CD14-positive monocyte (primary cell): ENCODE data around the gene PPP4R3B. TPM values are rescaled to one million over a fixed set of nuclear protein-coding genes. Genes with fewer than 3 reads are reported as not detected.
"Not testable (repeated sequence)": the region's sequence is repeated elsewhere in the genome, so short reads cannot be mapped to it uniquely, and the experiment has no call there.

Experiments
- DNase-seq, 3 donors: peaks; one replicate each; pipeline ENCODE4 v3.0.0-alpha.2; 2011 to 2022
- H2AFZ ChIP-seq: 2 replicates; pipeline ENCODE4 v1.6.0; 2012; ENCODE audit warnings: mild to moderate bottlenecking, low read depth, low read length, inconsistent platforms; ENCODE audit not compliant: insufficient read depth, poor library complexity, severe bottlenecking
- H3K27ac ChIP-seq, 2 donors: 1 replicate in 1 of 2; 2 replicates in 1 of 2; pipeline ENCODE4 v1.5.1; 2012 to 2013; ENCODE audit warnings: low read length in 2 of 2, control low read depth in 1 of 2, inconsistent platforms in 1 of 2, low read depth in 1 of 2, mild to moderate bottlenecking in 1 of 2
- H3K27me3 ChIP-seq, 2 donors: one replicate each; pipeline versions ENCODE4 v1.6.0 to v1.6.1; 2011 to 2013; ENCODE audit warnings: low read length in 2 of 2; ENCODE audit not compliant: control insufficient read depth in 2 of 2, insufficient read depth in 2 of 2
- H3K36me3 ChIP-seq, 2 donors: replicated peaks in 1 of 2; 1 replicate in 1 of 2; 2 replicates in 1 of 2; pipeline versions ENCODE4 v1.5.1 to v1.6.1; 2012 to 2013; ENCODE audit warnings: low read length in 2 of 2, control low read depth in 1 of 2, inconsistent platforms in 1 of 2, mild to moderate bottlenecking in 1 of 2; ENCODE audit not compliant: insufficient read depth in 2 of 2, control insufficient read depth in 1 of 2
- H3K4me1 ChIP-seq, 2 donors: 1 replicate in 1 of 2; 2 replicates in 1 of 2; pipeline versions ENCODE4 v1.5.1 to v1.6.1; 2012 to 2013; ENCODE audit warnings: low read length in 2 of 2, control low read depth in 1 of 2, inconsistent platforms in 1 of 2, mild to moderate bottlenecking in 1 of 2, moderate library complexity in 1 of 2; ENCODE audit not compliant: insufficient read depth in 2 of 2, control insufficient read depth in 1 of 2
- H3K4me2 ChIP-seq: replicated peaks from 2 replicates; pipeline ENCODE3; 2012; ENCODE audit warnings: low read length, moderate library complexity, mild to moderate bottlenecking; ENCODE audit not compliant: poor library complexity, severe bottlenecking; ENCODE audit errors: extremely low read depth
- H3K4me3 ChIP-seq, 3 experiments: fragments of 200-600 bp in 1 of 3; sonication (generic) in 1 of 3; replicated peaks in 1 of 3; 1 replicate in 2 of 3; 2 replicates in 1 of 3; pipeline ENCODE4 v1.5.1; 2011 to 2013; ENCODE audit warnings: low read length in 3 of 3, mild to moderate bottlenecking in 3 of 3, control low read depth in 2 of 3, low read depth in 2 of 3, inconsistent platforms in 1 of 3, moderate library complexity in 1 of 3
- H3K79me2 ChIP-seq: 2 replicates; pipeline ENCODE4 v1.6.0; 2012; ENCODE audit warnings: mild to moderate bottlenecking, control low read depth, inconsistent platforms, low read length, moderate library complexity; ENCODE audit not compliant: insufficient read depth
- H3K9ac ChIP-seq: 2 replicates; pipeline ENCODE4 v1.6.0; 2017; ENCODE audit warnings: low read length, mild to moderate bottlenecking; ENCODE audit not compliant: insufficient read depth, poor library complexity, severe bottlenecking
- H3K9me3 ChIP-seq, 2 donors: replicated peaks in 1 of 2; 1 replicate in 1 of 2; 2 replicates in 1 of 2; pipeline versions ENCODE4 v1.5.1 to v1.6.1; 2012 to 2013; ENCODE audit warnings: low read length in 2 of 2, control low read depth in 1 of 2; ENCODE audit not compliant: control insufficient read depth in 1 of 2, insufficient read depth in 1 of 2
- H4K20me1 ChIP-seq: 2 replicates; pipeline ENCODE4 v1.6.0; 2012; ENCODE audit warnings: mild to moderate bottlenecking, low read length, control low read depth, moderate library complexity; ENCODE audit not compliant: insufficient read depth
- H3K27ac Mint-ChIP-seq, 7 donors: one replicate each; pipeline ENCODE4 v1.8.0; 2020; ENCODE audit warnings: mild to moderate bottlenecking in 7 of 7, mixed read lengths in 7 of 7, moderate library complexity in 6 of 7, inconsistent platforms in 2 of 7
- H3K27me3 Mint-ChIP-seq, 3 donors: one replicate each; pipeline ENCODE4 v1.8.0; 2021 to 2022; ENCODE audit warnings: low read depth in 3 of 3, mild to moderate bottlenecking in 3 of 3, mixed read lengths in 3 of 3, moderate library complexity in 3 of 3, inconsistent platforms in 1 of 3
- H3K36me3 Mint-ChIP-seq, 2 donors: one replicate each; pipeline ENCODE4 v1.8.0; 2020; ENCODE audit warnings: mixed read lengths in 2 of 2, inconsistent platforms in 1 of 2, mild to moderate bottlenecking in 1 of 2
- H3K4me1 Mint-ChIP-seq: one replicate; pipeline ENCODE4 v1.8.0; 2020; ENCODE audit warnings: mild to moderate bottlenecking, mixed read lengths
- H3K4me3 Mint-ChIP-seq, 2 donors: one replicate each; pipeline ENCODE4 v1.8.0; 2020; ENCODE audit warnings: mild to moderate bottlenecking in 2 of 2, mixed read lengths in 2 of 2, moderate library complexity in 1 of 2
- H3K9me3 Mint-ChIP-seq, 7 donors: one replicate each; pipeline ENCODE4 v1.8.0; 2020 to 2022; ENCODE audit warnings: mixed read lengths in 7 of 7, mild to moderate bottlenecking in 6 of 7, moderate library complexity in 6 of 7, inconsistent platforms in 2 of 7
- WGBS: methylation state at CpG from one replicate; pipeline ENCODE4 v1.1.5; 2013; ENCODE audit warnings: missing lambda C conversion rate; ENCODE audit not compliant: insufficient coverage; 5-methylcytosine and 5-hydroxymethylcytosine counted together
- intact Hi-C, 2 donors: fragments of 100-400 bp; cut with micrococcal nuclease; formaldehyde crosslinking; loops; one replicate each; pipeline versions ENCODE4 v1.15.0 to v1.15.1; 2023
- polyA plus RNA-seq, 3 donors: library from polyadenylated mRNA; depleted of rRNA in 1 of 3; unstranded in 2 of 3; stranded (reverse) in 1 of 3; fragments of 300-500 nt in 2 of 3; fragments of >200 nt in 1 of 3; fragmentation: Illumina TruSeq in 2 of 3; gene quantifications; 1 replicate in 2 of 3; 2 replicates in 1 of 3; pipeline ENCODE4 v1.2.3, GENCODE V29; 2012 to 2021
- TF ChIP-seq, protein P1 (sequence below): fragments of 200-600 bp; IDR thresholded peaks from one replicate; pipeline ENCODE4 v1.8.0; 2022; ENCODE audit warnings: antibody characterized with exemption, mild to moderate bottlenecking

Gene PPP4R3B
- polyA plus RNA-seq, 3 donors = 13.3 to 41.1 (median 30.2) TPM

- no peak overlapping the region for H3K9ac ChIP-seq
- Mint-ChIP-seq H3K27ac (no peak overlapping the region), H3K9me3 (no peaks in the 10 kb centered on the region), H3K4me3 (no peak overlapping the region), H3K27me3 (no peaks in the 10 kb centered on the region), H3K4me1 (no peaks in the 10 kb centered on the region), H3K36me3 (peaks cover 51 to 78% of the 10 kb centered on the region in 2 donors)
- H3K36me3 ChIP-seq = peaks cover 46 to 89% of the 10 kb centered on the region in 2 donors
- no peak overlapping the region for H3K27ac ChIP-seq
- peaks cover 87% of the 10 kb centered on the region for H3K79me2 ChIP-seq
- H3K4me2 ChIP-seq = no peak overlapping the region
- TF ChIP-seq, protein P1, sequence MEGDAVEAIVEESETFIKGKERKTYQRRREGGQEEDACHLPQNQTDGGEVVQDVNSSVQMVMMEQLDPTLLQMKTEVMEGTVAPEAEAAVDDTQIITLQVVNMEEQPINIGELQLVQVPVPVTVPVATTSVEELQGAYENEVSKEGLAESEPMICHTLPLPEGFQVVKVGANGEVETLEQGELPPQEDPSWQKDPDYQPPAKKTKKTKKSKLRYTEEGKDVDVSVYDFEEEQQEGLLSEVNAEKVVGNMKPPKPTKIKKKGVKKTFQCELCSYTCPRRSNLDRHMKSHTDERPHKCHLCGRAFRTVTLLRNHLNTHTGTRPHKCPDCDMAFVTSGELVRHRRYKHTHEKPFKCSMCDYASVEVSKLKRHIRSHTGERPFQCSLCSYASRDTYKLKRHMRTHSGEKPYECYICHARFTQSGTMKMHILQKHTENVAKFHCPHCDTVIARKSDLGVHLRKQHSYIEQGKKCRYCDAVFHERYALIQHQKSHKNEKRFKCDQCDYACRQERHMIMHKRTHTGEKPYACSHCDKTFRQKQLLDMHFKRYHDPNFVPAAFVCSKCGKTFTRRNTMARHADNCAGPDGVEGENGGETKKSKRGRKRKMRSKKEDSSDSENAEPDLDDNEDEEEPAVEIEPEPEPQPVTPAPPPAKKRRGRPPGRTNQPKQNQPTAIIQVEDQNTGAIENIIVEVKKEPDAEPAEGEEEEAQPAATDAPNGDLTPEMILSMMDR = no peak
- no peak overlapping the region for H3K4me3 ChIP-seq
- no peak overlapping the region for H2AFZ ChIP-seq
- DNase-seq = no peak
- 86% methylated on average over 1 of the region's 11 CpGs for WGBS
- no peaks in the 10 kb centered on the region for H3K9me3 ChIP-seq
- peaks cover 92% of the 10 kb centered on the region for H4K20me1 ChIP-seq
- H3K27me3 ChIP-seq = no peaks in the 10 kb centered on the region
- intact Hi-C loops = no loop called here
- no peaks in the 10 kb centered on the region for H3K4me1 ChIP-seq
Observed at GRCh38 chr2:55598056-55598795, 19.2 kb downstream of the PPP4R3B start.

- H4K20me1 ChIP-seq = peaks cover 90% of the 10 kb centered on the region
- H3K9ac ChIP-seq, H3K9me3 ChIP-seq, H3K4me3 ChIP-seq, H3K9me3 Mint-ChIP-seq, H3K27me3 Mint-ChIP-seq, H3K27me3 ChIP-seq, H3K4me2 ChIP-seq, H3K4me1 ChIP-seq, H3K27ac Mint-ChIP-seq, H2AFZ ChIP-seq, intact Hi-C loops, H3K27ac ChIP-seq, H3K4me3 Mint-ChIP-seq, H3K4me1 Mint-ChIP-seq, DNase-seq: not testable (repeated sequence)
- WGBS = no CpG with 5 or more reads among the region's 6 CpGs
- peaks cover 46 to 67% of the 10 kb centered on the region in 2 donors for H3K36me3 Mint-ChIP-seq
- peaks cover 83% of the 10 kb centered on the region for H3K79me2 ChIP-seq
- peaks cover 34 to 80% of the 10 kb centered on the region in 2 donors for H3K36me3 ChIP-seq
Observed at GRCh38 chr2:55596795-55597194, 20.6 kb downstream of the PPP4R3B start.
